HL-60/S4 treated with phorbol 12-myristate 13-acetate at 8.2 ng/mL for 4 days and 3 days (cell line): ENCODE measurements around the gene NKX1-1.
"Not testable (repeated sequence)": the region's sequence is repeated elsewhere in the genome, so short reads cannot be mapped to it uniquely, and the experiment has no call there.

Experiments
- in situ Hi-C: fragments of 300-500 bp; cut with MboI; formaldehyde crosslinking; loops from 2 replicates; pipeline ENCODE4 v1.15.0; 2022; ENCODE audit warnings: low sequenced_read_pairs

The NKX1-1 gene

DNA sequence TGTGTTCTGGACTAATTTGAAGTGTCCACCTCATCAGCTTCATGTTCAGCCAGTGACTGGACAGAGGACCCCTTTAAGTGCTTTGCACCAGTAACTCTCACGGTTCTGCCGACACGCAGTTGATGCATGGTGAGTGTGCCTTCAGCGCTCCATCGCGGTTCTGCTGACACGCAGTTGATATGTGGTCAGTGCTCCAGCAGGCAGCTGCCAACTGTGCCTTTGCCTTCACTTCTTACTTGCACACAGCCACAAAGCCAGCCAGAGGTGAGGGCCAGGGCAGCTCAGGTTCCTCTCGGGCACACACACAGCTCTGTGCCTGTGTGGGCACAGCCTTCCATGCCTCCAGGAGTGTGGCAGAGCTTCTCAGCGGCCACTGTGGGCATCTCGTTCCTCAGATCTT lies 12.4 kb downstream of the NKX1-1 start:
- in situ Hi-C loops = no loop called here

DNA sequence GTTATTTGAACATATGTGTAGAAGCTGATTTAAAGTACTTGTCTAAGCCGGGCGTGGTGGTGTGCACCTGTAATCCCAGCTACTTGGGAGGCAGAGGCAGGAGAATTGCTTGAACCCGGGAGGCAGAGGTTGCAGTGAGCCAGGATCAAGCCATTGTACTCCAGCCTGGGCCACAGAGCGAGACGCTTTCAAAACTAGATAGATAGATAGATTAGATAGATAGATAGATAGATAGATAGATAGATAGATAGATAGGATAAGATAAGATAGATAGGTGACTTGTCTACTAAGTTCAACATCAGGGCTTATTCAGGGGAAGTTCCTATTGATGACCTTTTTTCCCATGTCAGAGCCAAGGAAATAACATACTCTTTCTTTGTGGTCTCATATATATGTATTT lies 12.9 kb downstream of the NKX1-1 start:
- in situ Hi-C loops = not testable (repeated sequence)

DNA sequence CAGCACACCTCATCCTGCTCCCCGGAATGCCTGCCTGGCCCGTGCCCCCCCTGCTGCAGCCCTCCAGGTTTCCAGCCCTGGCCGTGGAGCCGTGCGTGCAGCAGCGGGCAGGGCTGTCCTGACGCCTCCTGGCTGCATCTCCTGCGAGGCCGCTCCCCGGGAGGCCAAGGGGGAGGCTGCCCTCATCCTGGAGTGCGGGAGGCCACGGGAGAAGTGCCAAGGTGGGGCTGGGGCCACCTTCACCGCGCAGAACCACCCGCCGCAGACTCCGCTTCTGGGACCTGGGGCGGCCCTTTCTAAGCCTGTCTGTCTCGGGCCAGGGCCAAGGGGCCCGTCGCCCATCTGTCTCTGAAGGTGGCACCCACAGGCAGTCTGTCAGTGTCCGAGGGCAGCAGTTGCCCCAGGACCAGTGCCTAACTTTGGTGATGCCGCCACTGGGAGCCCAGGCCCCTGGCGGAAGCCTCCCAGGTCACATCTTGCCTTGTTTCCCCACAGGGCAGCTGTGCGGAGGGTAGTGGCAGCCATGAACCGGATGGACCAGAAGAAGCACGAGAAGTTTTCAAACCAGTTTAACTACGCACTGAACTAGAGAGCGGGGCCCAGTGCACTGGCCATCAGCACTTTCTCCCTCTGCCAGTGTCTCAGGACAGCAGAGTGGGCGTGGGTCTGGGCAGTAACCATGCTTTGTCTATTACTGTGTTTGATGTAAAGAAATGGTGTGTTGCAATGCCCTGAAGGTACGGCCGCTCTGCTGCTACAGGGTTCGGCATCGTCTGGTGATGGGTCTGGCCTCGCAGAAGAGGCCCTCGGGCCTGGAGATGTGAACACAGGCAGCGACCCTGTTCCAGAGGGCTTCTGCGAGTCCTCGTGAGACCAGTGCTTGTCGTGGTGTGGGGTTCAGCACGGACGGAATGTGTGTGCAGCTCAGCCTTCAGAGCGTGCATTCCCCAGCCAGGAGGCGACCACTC lies 20.6 kb downstream of the NKX1-1 start:
- in situ Hi-C loops = no loop called here

GRCh38 chr4:1384675-1385372 lies 21.4 kb downstream of the NKX1-1 start:
- in situ Hi-C loops = no loop called here

DNA sequence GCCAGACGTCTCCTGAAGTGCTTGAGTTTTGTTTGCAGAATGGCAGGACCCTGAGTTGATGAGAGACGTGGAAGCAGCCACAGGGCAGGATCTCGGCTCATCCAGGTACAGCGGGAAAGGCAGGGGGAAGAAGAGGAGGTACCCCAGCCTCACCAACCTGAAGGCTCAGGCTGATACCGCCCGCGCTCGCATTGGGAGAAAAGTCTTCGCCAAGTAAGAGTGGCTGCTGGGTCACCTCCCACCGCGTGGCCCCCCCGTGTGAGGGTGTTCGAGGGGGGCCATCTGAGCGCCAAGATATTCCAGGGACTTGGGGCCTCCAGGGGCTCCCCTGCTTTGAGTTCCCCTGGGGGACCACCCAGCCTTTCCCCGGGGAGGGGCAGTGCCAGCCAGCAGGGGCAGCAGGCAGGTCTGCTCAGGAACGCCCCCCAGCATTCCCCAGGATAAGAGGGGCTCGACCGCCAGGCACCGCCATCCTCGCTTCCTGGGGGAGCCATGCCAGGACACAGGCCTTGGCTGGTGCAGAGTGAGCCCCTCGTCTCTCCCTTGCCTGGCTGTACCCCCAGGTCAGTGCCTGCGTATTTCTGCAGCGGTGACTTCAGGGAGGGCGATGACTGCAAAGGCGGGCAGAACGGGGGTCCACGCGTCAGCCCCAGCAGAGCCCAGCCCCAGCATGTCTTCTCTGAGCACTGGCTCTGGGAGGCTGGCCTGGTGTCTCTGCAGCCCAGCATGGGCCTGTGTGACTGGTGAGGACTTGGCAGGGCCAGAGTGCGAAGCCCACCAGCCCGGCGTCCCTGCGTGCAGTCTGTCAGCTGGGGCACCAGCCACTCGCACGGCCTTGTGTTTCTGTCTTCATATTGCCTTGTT lies 22.3 kb downstream of the NKX1-1 start:
- in situ Hi-C loops = no loop called here

- in situ Hi-C loops = no loop called here
Observed at GRCh38 chr4:1382776-1383727, 23.2 kb downstream of the NKX1-1 start.

- in situ Hi-C loops = no loop called here
Observed at GRCh38 chr4:1381944-1382541, 24.2 kb downstream of the NKX1-1 start.

DNA sequence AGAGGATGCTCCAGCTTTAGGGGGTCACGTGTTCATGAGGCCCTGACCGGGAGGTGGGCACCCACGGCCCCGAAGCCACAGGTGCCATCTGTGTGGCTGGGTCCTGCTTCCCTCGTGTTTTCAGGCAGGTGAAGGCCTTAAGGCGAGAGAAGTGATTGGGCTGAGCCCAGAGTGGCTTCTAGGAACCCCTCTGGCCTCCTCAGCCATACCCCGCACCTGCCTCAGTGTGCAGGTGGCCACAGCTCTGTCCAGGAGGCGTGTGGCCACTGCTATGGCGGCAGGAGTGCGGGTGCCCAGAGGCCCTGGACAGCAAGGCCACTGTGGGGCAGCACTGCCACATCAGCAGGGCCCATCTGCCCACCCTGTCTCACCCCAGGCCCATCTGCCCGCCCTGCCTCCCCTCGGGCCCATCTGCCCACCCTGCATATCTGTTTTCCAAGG lies 25.0 kb downstream of the NKX1-1 start:
- in situ Hi-C loops = no loop called here

- in situ Hi-C loops = no loop called here
Observed at GRCh38 chr4:1380368-1381151, 25.7 kb downstream of the NKX1-1 start.

- in situ Hi-C loops = no loop called here
Observed at GRCh38 chr4:1379801-1380331, 26.4 kb downstream of the NKX1-1 start.

DNA sequence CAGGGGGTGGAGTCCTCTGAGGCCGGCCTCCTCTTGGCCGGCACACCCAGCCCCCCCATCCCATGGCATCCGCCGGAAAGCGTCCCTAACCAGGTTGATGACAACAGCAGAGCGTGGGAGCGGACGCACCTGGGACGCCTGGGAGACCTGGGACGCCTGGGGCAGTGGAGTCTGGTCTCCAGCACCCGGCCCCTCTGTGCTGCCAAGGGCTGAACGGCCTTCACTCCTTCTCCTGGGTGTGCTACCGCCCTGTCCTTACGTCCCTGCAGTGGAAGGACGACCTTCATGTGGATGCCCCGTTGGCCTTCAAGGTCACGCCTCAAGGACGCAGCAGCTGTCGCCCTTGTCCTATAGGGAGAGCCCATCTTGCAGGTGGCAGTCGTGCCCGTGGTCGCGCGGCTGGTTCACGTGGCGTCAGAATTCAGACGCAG lies 26.9 kb downstream of the NKX1-1 start:
- in situ Hi-C loops = no loop called here

- in situ Hi-C loops = no loop called here
Observed at GRCh38 chr4:1378559-1379231, 27.5 kb downstream of the NKX1-1 start.

DNA sequence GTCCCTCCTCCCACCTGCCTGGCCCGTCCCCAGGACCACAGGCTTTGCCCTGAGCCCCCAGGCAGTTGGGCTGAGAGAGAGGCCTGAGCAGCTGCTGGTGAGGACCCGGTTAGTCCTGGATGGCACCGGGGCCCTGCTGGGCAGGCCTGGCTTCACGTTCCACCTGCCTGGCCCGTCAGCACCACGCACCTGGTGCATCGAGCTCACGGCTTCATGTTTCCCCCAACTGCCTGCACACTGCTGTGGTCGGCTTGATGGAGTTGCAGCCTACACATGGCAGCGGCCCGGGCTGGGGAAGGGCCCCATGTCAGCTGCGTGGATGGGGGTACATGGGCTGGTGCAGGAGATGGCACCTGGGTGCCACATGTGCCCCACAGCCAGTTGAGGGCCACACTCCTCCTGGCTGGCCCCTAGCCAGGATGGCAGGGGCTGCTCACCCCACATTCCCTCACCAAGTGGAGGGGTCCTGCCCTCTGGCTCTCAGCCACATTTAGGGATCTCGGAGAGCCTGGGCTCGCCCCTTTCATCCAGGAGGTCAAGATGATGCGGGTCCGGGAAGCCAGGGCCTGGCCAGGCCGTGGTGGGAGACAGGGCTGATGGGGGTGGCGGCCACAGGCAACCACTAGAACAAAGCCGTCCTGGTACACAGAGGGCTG lies 28.5 kb downstream of the NKX1-1 start:
- in situ Hi-C loops = no loop called here

- in situ Hi-C loops = no loop called here
Observed at GRCh38 chr4:1376841-1377605, 29.2 kb downstream of the NKX1-1 start.

GRCh38 chr4:1376391-1376840 lies 29.8 kb downstream of the NKX1-1 start:
- in situ Hi-C loops = no loop called here

- in situ Hi-C loops = no loop called here
Observed at GRCh38 chr4:1375761-1376322, 30.4 kb downstream of the NKX1-1 start.
